ENCODE results near the gene PROC. TPM values are rescaled to one million over a fixed set of nuclear protein-coding genes. Genes with fewer than 3 reads are reported as not detected.

The PROC gene
- total and polyA plus RNA-seq, 9 of the 15 experiments (the other 6 are each of a cell fraction or from before 2014, with no cell fraction given): not detected

DNA sequence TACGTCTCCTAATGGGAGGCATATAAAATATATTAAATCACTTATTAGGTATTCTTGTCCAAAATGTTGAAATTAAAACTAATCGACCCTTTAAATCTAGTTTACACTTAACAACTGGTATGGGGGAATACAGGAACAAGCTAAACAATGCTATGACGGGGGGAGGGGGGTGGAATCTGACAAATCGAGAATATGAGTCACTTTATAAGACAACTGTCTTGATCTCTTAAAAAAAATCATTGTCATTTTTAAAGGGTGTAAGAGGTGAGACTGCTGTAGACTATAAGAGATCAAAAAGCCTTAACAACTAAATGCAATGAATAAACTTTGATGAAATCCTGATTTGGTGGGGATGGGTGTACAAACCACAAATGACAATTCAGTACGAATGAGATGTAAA is 36.5 kb upstream of the PROC start:
- Histone ChIP-seq H3K9me1 (ENCODE audit: control insufficient read depth, insufficient read depth, low read length) (no peaks in the 10 kb centered on the region), H2AFZ (ENCODE audit: low read depth, low read length) (no peak overlapping the region), H3K9me3 (replicated peaks; ENCODE audit: control insufficient read depth, insufficient read depth, low read depth, low read length) (peaks cover 2% of the 10 kb centered on the region), H3K27ac (ENCODE audit: extremely low read depth, low read depth, low read length) (no peak overlapping the region), H3K36me3 (ENCODE audit: control insufficient read depth, insufficient read depth, low read length) (no peaks in the 10 kb centered on the region; the same call in 2 of the 3 replicates), H3K4me1 (replicated peaks in 1 of 2; ENCODE audit: control insufficient read depth in 2 of 2, insufficient read depth in 2 of 2, low read length in 2 of 2) (peaks cover 0 to 7% of the 10 kb centered on the region in 2 experiments; a peak in 1 of 5 replicates), H3K9ac (ENCODE audit: insufficient read depth in 1 of 2, low read depth in 2 of 2, low read length in 2 of 2) (no peak overlapping the region), H4K20me1 (replicated peaks; ENCODE audit: control insufficient read depth, insufficient read depth, low read length) (peaks cover 3% of the 10 kb centered on the region; the same call in 1 of the 2 replicates), H3K27me3 (ENCODE audit: control insufficient read depth in 2 of 2, insufficient read depth in 2 of 2, low read length in 2 of 2) (no peaks in the 10 kb centered on the region), H3K4me3 (no peak overlapping the region), H3K4me2 (ENCODE audit: insufficient read depth, low read length) (no peak overlapping the region), H3K79me2 (ENCODE audit: control insufficient read depth, insufficient read depth, low read length) (peaks cover 80% of the 10 kb centered on the region)
- ATAC-seq (no peak), DNase-seq (ENCODE audit: extremely low read depth in 1 of 4, low spot score in 3 of 4) (no peak), FAIRE-seq (no peak)
- TF ChIP-seq PRPF4 (IDR thresholded peaks at IDR 0.05; ENCODE audit: insufficient read depth, low read depth, low read length, poor library complexity, severe bottlenecking) (no peak), ERF (CRISPR knock-in tag; IDR thresholded peaks at IDR 0.05) (no peak), ZNF511 (CRISPR knock-in tag; IDR thresholded peaks at IDR 0.05) (no peak), PATZ1 (CRISPR knock-in tag; IDR thresholded peaks at IDR 0.05; ENCODE audit: borderline replicate concordance) (no peak), RBFOX2 (IDR thresholded peaks at IDR 0.05; ENCODE audit: low read depth, low read length) (no peak)
- TF ChIP-seq, protein P1, sequence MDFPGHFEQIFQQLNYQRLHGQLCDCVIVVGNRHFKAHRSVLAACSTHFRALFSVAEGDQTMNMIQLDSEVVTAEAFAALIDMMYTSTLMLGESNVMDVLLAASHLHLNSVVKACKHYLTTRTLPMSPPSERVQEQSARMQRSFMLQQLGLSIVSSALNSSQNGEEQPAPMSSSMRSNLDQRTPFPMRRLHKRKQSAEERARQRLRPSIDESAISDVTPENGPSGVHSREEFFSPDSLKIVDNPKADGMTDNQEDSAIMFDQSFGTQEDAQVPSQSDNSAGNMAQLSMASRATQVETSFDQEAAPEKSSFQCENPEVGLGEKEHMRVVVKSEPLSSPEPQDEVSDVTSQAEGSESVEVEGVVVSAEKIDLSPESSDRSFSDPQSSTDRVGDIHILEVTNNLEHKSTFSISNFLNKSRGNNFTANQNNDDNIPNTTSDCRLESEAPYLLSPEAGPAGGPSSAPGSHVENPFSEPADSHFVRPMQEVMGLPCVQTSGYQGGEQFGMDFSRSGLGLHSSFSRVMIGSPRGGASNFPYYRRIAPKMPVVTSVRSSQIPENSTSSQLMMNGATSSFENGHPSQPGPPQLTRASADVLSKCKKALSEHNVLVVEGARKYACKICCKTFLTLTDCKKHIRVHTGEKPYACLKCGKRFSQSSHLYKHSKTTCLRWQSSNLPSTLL (IDR thresholded peaks at IDR 0.05): no peak
- TF ChIP-seq, protein P2, sequence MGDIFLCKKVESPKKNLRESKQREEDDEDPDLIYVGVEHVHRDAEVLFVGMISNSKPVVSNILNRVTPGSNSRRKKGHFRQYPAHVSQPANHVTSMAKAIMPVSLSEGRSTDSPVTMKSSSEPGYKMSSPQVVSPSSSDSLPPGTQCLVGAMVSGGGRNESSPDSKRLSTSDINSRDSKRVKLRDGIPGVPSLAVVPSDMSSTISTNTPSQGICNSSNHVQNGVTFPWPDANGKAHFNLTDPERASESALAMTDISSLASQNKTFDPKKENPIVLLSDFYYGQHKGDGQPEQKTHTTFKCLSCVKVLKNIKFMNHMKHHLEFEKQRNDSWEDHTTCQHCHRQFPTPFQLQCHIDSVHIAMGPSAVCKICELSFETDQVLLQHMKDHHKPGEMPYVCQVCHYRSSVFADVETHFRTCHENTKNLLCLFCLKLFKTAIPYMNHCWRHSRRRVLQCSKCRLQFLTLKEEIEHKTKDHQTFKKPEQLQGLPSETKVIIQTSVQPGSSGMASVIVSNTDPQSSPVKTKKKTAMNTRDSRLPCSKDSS (IDR thresholded peaks at IDR 0.05; ENCODE audit: low read depth, partially characterized antibody): no peak
- intact Hi-C loops (cut with micrococcal nuclease) (no loop called here), in situ Hi-C loops (cut with MboI) (no loop called here)
- POLR2A ChIA-PET: no interaction called here
- BruUV-seq (replicated peaks): no TSS peak
- WGBS (ENCODE audit: insufficient coverage, low coverage, missing lambda C conversion rate): 41% methylated on average over 5 of the region's 5 CpGs
- CTCF ChIA-PET (ENCODE audit: low intra/inter-chr PET ratio): no interaction called here
